GM23248 (cell line): Measurements from ENCODE around the gene DSTYK.

Experiments
- EZH2 ChIP-seq: fragments of 200-600 bp; sonication (generic); IDR thresholded peaks from 2 replicates; pipeline ENCODE4 v1.6.1; 2018; ENCODE audit warnings: antibody characterized with exemption, mild to moderate bottlenecking; ENCODE audit not compliant: insufficient read depth, poor library complexity, severe bottlenecking
- EZH2phosphoT487 ChIP-seq: fragments of 200-600 bp; sonication (generic); IDR thresholded peaks from 2 replicates; pipeline ENCODE4 v1.6.1; 2018; ENCODE audit warnings: antibody characterized with exemption, moderate library complexity, mild to moderate bottlenecking, low read depth; ENCODE audit not compliant: insufficient read depth

DNA sequence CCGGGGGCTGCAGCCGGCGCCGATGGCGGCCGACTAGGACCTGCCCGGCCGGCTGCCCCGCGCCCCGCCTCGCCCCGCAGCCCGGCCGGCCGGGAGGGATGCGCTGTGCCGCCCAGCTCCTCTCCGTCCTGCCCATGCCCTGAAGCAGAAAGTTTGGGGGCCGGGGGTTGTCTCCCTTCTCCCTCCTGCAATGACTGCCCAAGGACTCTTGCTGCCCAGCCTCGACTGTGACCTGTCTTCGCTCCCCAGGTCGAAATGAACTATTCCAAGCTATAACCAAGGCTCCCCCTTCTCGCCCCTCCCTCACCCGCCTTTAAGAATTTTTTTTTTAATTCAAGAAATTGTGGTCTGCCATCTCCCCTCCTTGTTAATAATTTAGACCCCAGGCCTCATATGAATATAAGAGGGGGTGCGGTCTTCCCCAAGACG, 16.6 kb upstream of the DSTYK start:
- TF ChIP-seq EZH2, result no peak
- TF ChIP-seq EZH2phosphoT487, result no peak
